Measurements from ENCODE around the gene TNK1. TPM values are rescaled to one million over a fixed set of nuclear protein-coding genes. Genes with fewer than 3 reads are reported as not detected.

Gene TNK1
- polyA plus RNA-seq, 1 donor from 2014 or later = 0.83 TPM

- Histone ChIP-seq H3K9ac (ENCODE audit: low read length) (no peak overlapping the region), H3K4me2 (ENCODE audit: low read length) (no peak overlapping the region), H3K27ac (ENCODE audit: low read length) (no peak overlapping the region), H3K27me3 (ENCODE audit: insufficient read depth, low read depth, low read length) (no peaks in the 10 kb centered on the region), H3K9me2 (ENCODE audit: insufficient read depth, low read length) (no peaks in the 10 kb centered on the region), H3K9me3 (ENCODE audit: low read length) (no peaks in the 10 kb centered on the region), H2AFZ (ENCODE audit: low read depth, low read length) (no peak overlapping the region), H3K4me3 (ENCODE audit: low read length) (no peak overlapping the region), H3K79me2 (replicated peaks; ENCODE audit: insufficient read depth, low read length) (no peaks in the 10 kb centered on the region), H3K36me3 (ENCODE audit: insufficient read depth, low read length) (no peaks in the 10 kb centered on the region), H3F3A (ENCODE audit: insufficient read depth, low read length, poor library complexity, severe bottlenecking) (no peaks in the 10 kb centered on the region), H4K20me1 (ENCODE audit: insufficient read depth) (no peaks in the 10 kb centered on the region)
- no peak for TF ChIP-seq TAF1 (IDR thresholded peaks at IDR 0.05; ENCODE audit: low read depth)
- no peak for TF ChIP-seq POLR2AphosphoS5 (IDR thresholded peaks at IDR 0.05)
- TF ChIP-seq REST (IDR thresholded peaks at IDR 0.05; ENCODE audit: borderline replicate concordance) = no peak
- TF ChIP-seq RAD21 (conservative IDR thresholded peaks at IDR 0.05) = no peak
- TF ChIP-seq CTCF (IDR thresholded peaks at IDR 0.05; ENCODE audit: poor library complexity, severe bottlenecking) = no peak
- TF ChIP-seq SMC3 (conservative IDR thresholded peaks at IDR 0.05; ENCODE audit: poor library complexity) = no peak
- TF ChIP-seq EP300 (conservative IDR thresholded peaks at IDR 0.05; ENCODE audit: poor library complexity, severe bottlenecking) = no peak
- TF ChIP-seq MXI1 (conservative IDR thresholded peaks at IDR 0.05; ENCODE audit: poor library complexity, severe bottlenecking) = no peak
- no peak for TF ChIP-seq EZH2 (IDR thresholded peaks at IDR 0.05; ENCODE audit: borderline replicate concordance, insufficient read depth, low read length, poor library complexity, severe bottlenecking)
These were observed 46.7 kb downstream of the TNK1 start for GRCh38 chr17:7427549-7427948.

- Histone ChIP-seq H3K27me3 (ENCODE audit: insufficient read depth, low read depth, low read length) (no peaks in the 10 kb centered on the region), H3K79me2 (replicated peaks; ENCODE audit: insufficient read depth, low read length) (no peaks in the 10 kb centered on the region), H3K9me3 (ENCODE audit: low read length) (no peaks in the 10 kb centered on the region), H3K9me2 (ENCODE audit: insufficient read depth, low read length) (no peaks in the 10 kb centered on the region), H3K9ac (ENCODE audit: low read length) (no peak within 1 kb of the TSS), H3K4me3 (ENCODE audit: low read length) (no peak within 1 kb of the TSS), H3K4me2 (ENCODE audit: low read length) (no peak within 1 kb of the TSS), H3F3A (ENCODE audit: insufficient read depth, low read length, poor library complexity, severe bottlenecking) (no peaks in the 10 kb centered on the region), H2AFZ (ENCODE audit: low read depth, low read length) (no peak within 1 kb of the TSS), H4K20me1 (ENCODE audit: insufficient read depth) (no peaks in the 10 kb centered on the region), H3K36me3 (ENCODE audit: insufficient read depth, low read length) (no peaks in the 10 kb centered on the region), H3K27ac (ENCODE audit: low read length) (no peak within 1 kb of the TSS)
- TF ChIP-seq MXI1 (conservative IDR thresholded peaks at IDR 0.05; ENCODE audit: poor library complexity, severe bottlenecking) (no peak), RAD21 (conservative IDR thresholded peaks at IDR 0.05) (no peak), CTCF (IDR thresholded peaks at IDR 0.05; ENCODE audit: poor library complexity, severe bottlenecking) (no peak), POLR2AphosphoS5 (IDR thresholded peaks at IDR 0.05) (no peak), SMC3 (conservative IDR thresholded peaks at IDR 0.05; ENCODE audit: poor library complexity) (no peak), EP300 (conservative IDR thresholded peaks at IDR 0.05; ENCODE audit: poor library complexity, severe bottlenecking) (no peak), TAF1 (IDR thresholded peaks at IDR 0.05; ENCODE audit: low read depth) (no peak), EZH2 (IDR thresholded peaks at IDR 0.05; ENCODE audit: borderline replicate concordance, insufficient read depth, low read length, poor library complexity, severe bottlenecking) (no peak), REST (IDR thresholded peaks at IDR 0.05; ENCODE audit: borderline replicate concordance) (no peak)
These were observed 47.7 kb downstream of the TNK1 start, which contains the start of gene SPEM3 for GRCh38 chr17:7428557-7428956. SPEM3 (plus strand) TSS chr17:7428857; CDS start chr17:7428903, 46 bp downstream.

Measured in neural cell (in vitro differentiated cells).